Keratinocyte (primary cell): Measurements from ENCODE around the gene TPTE.

Experiments
- CTCF ChIP-seq, 3 experiments: IDR thresholded peaks in 1 of 3; conservative IDR thresholded peaks in 1 of 3; optimal IDR thresholded peaks in 1 of 3; 2 replicates in 2 of 3; 3 replicates in 1 of 3; pipeline versions ENCODE3 to v1.5.1; 2011; ENCODE audit warnings: low read length in 3 of 3, mild to moderate bottlenecking in 3 of 3, moderate library complexity in 2 of 3, control low read depth in 1 of 3, inconsistent platforms in 1 of 3; ENCODE audit not compliant: insufficient read depth in 2 of 3; ENCODE audit errors: extremely low read depth in 1 of 3
- EZH2 ChIP-seq: IDR thresholded peaks from one replicate; pipeline ENCODE4 v1.6.1; 2012; ENCODE audit warnings: inconsistent platforms, mild to moderate bottlenecking, low read length, moderate library complexity

DNA sequence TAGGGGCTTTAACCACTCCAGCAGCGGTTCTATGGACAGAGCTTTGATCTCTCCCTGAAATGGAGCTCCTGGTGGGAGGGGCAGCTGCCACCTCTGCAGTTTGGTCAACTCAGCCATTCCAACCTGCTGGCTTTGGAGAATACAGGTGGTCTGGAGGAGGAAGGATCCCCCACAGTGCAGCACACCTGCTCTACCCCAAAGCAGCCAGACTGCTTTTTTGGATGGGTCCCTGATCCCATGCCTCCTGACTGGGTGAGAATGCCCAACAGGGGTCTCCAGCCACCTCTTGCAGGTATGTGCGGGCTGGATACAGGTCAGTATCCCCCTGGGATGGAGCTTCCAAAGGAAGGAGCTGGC, 53.9 kb downstream of the TPTE start:
- TF ChIP-seq CTCF (optimal IDR thresholded peaks at IDR 0.05 in 1 of 3, IDR thresholded peaks at IDR 0.05 in 1 of 3, conservative IDR thresholded peaks at IDR 0.05 in 1 of 3; ENCODE audit: extremely low read depth in 1 of 3, insufficient read depth in 2 of 3, low read length in 3 of 3) (no peak), EZH2 (no peak)
